ENCODE data around the gene LRRTM2. TPM values are rescaled to one million over a fixed set of nuclear protein-coding genes. Genes with fewer than 3 reads are reported as not detected.

Gene LRRTM2
- polyA plus RNA-seq, 2 of the 4 experiments (the other 2 are of a cell fraction), result not detected

- FAIRE-seq, result no peak
- POLR2A ChIA-PET, result no interaction called here
- DNase-seq (ENCODE audit: low read depth in 1 of 2, low spot score in 1 of 2), result no peak
Observed at GRCh38 chr5:138876811-138877210, 1.7 kb upstream of the LRRTM2 start.

GRCh38 chr5:138875946-138876345 lies 811 bp upstream of the LRRTM2 start:
- Histone ChIP-seq H3K4me3 (no peak overlapping the region), H3K4me2 (no peak overlapping the region), H3K9me3 (no peaks in the 10 kb centered on the region), H3K27ac (no peak overlapping the region), H3K4me1 (peaks cover 9% of the 10 kb centered on the region)
- DNase-seq (ENCODE audit: low read depth in 1 of 2, low spot score in 1 of 2) (no peak), ATAC-seq (no peak), FAIRE-seq (no peak)
- 91% methylated on average over 3 of the region's 3 CpGs for WGBS (ENCODE audit: missing lambda C conversion rate)
- POLR2A ChIA-PET, result no interaction called here
- TF ChIP-seq RFX5 (IDR thresholded peaks at IDR 0.05) (no peak), HDAC2 (IDR thresholded peaks at IDR 0.05) (no peak), MAX (IDR thresholded peaks at IDR 0.05) (no peak), POLR2A (IDR thresholded peaks at IDR 0.05; ENCODE audit: low read length) (no peak), MAFK (IDR thresholded peaks at IDR 0.05; ENCODE audit: partially characterized antibody) (no peak), ATOH8 (CRISPR knock-in tag; IDR thresholded peaks at IDR 0.05; ENCODE audit: low read depth) (no peak)
- CTCF ChIA-PET, result interaction anchor here (1.4 kb wide), 1 partner anchor 50 kb away, joined by 3 read pairs; no protein-coding TSS in a partner anchor

More at GRCh38 chr5:138876811-138877210, 1.7 kb upstream of the LRRTM2 start:
- Histone ChIP-seq H3K4me2 (no peak overlapping the region), H3K9me3 (no peaks in the 10 kb centered on the region), H3K4me3 (no peak overlapping the region), H3K27ac (no peak overlapping the region), H3K4me1 (peaks cover under 1% of the 10 kb centered on the region; the same call in 1 of the 3 replicates)
- TF ChIP-seq EP300 (IDR thresholded peaks at IDR 0.05), result no peak
- TF ChIP-seq HDAC2 (IDR thresholded peaks at IDR 0.05), result no peak
- no peak for TF ChIP-seq EHMT2 (IDR thresholded peaks at IDR 0.05; ENCODE audit: low read depth)
- TF ChIP-seq BCL3 (IDR thresholded peaks at IDR 0.05), result no peak
- no peak for TF ChIP-seq CHD2 (IDR thresholded peaks at IDR 0.05; ENCODE audit: low read length, partially characterized antibody)
- TF ChIP-seq HOXB13 (CRISPR knock-in tag; IDR thresholded peaks at IDR 0.05; ENCODE audit: low read depth), result no peak
- TF ChIP-seq RNF2 (IDR thresholded peaks at IDR 0.05; ENCODE audit: borderline replicate concordance, low read depth), result no peak
- TF ChIP-seq RAD21 (conservative IDR thresholded peaks at IDR 0.05 in 1 of 2, IDR thresholded peaks at IDR 0.05 in 1 of 2), result no peak
- CTCF ChIA-PET, result interaction anchor here (1.2 kb wide), 1 partner anchor 8 kb away, joined by 3 read pairs; no protein-coding TSS in a partner anchor
- ATAC-seq, result no peak
- 91% methylated on average over 4 of the region's 4 CpGs for WGBS (ENCODE audit: missing lambda C conversion rate)

- no peak overlapping the region for H3K4me2 ChIP-seq
- no peaks in the 10 kb centered on the region for H3K9me3 ChIP-seq
- ATAC-seq (no peak), DNase-seq (ENCODE audit: low read depth in 1 of 2, low spot score in 1 of 2) (no peak), FAIRE-seq (no peak)
- WGBS (ENCODE audit: missing lambda C conversion rate), result 89% methylated on average over 2 of the region's 2 CpGs
- CTCF ChIA-PET, result interaction anchor here (1.4 kb wide), 1 partner anchor 50 kb away, joined by 3 read pairs; no protein-coding TSS in a partner anchor
- H3K27ac ChIP-seq, result no peak overlapping the region
- TF ChIP-seq CBX8 (IDR thresholded peaks at IDR 0.05) (no peak), BHLHE40 (IDR thresholded peaks at IDR 0.05; ENCODE audit: low read depth, low read length) (no peak), TP53 (CRISPR knock-in tag; IDR thresholded peaks at IDR 0.05) (no peak), BCL3 (IDR thresholded peaks at IDR 0.05) (no peak), RARB (CRISPR knock-in tag; IDR thresholded peaks at IDR 0.05) (no peak), KDM5A (IDR thresholded peaks at IDR 0.05) (no peak), JUNB (IDR thresholded peaks at IDR 0.05) (no peak), JUN (IDR thresholded peaks at IDR 0.05) (no peak), RNF2 (IDR thresholded peaks at IDR 0.05; ENCODE audit: borderline replicate concordance, low read depth) (no peak), MAX (IDR thresholded peaks at IDR 0.05) (no peak), CTCF (IDR thresholded peaks at IDR 0.05) (no peak), USF2 (IDR thresholded peaks at IDR 0.05) (no peak), SREBF2 (IDR thresholded peaks at IDR 0.05) (no peak), FOXS1 (CRISPR knock-in tag; IDR thresholded peaks at IDR 0.05) (no peak), POLR2A (IDR thresholded peaks at IDR 0.05; ENCODE audit: low read length) (no peak), SMC3 (IDR thresholded peaks at IDR 0.05) (no peak), NFE2L2 (conservative IDR thresholded peaks at IDR 0.05; ENCODE audit: low read length) (no peak), EHMT2 (IDR thresholded peaks at IDR 0.05; ENCODE audit: low read depth) (no peak), HES2 (IDR thresholded peaks at IDR 0.05) (no peak)
- H3K4me3 ChIP-seq, result no peak overlapping the region
- H3K4me1 ChIP-seq, result peaks cover 13% of the 10 kb centered on the region
- POLR2A ChIA-PET, result no interaction called here
Observed at GRCh38 chr5:138875552-138875875, 379 bp upstream of the LRRTM2 start.
